HEK293T (cell line): ENCODE data around the gene C18orf63.

Experiments
- BHLHE40 ChIP-seq: fragments of 450-650 bp; IDR thresholded peaks from 2 replicates; pipeline ENCODE4 v1.6.1; 2016; ENCODE audit warnings: mild to moderate bottlenecking, moderate library complexity, borderline replicate concordance
- FOXA1 ChIP-seq: fragments of 450-650 bp; IDR thresholded peaks from 2 replicates; pipeline ENCODE4 v1.6.1; 2016; ENCODE audit warnings: mild to moderate bottlenecking
- L3MBTL2 ChIP-seq: fragments of 450-650 bp; conservative IDR thresholded peaks from 2 replicates; pipeline ENCODE4 v1.6.1; 2016; ENCODE audit warnings: mild to moderate bottlenecking
- SUZ12 ChIP-seq: fragments of 450-650 bp; IDR thresholded peaks from 2 replicates; pipeline ENCODE4 v1.6.1; 2016; ENCODE audit warnings: mild to moderate bottlenecking
- TARDBP ChIP-seq: fragments of 450-650 bp; IDR thresholded peaks from 2 replicates; pipeline ENCODE4 v1.6.1; 2016

- TF ChIP-seq FOXA1 (no peak), BHLHE40 (no peak), L3MBTL2 (no peak), SUZ12 (no peak), TARDBP (no peak)
These were observed 17.5 kb downstream of the C18orf63 start for GRCh38 chr18:74333091-74333490.
